Lower lobe of right lung (tissue), 2 donors: ENCODE data around the gene FRAT1. TPM values are rescaled to one million over a fixed set of nuclear protein-coding genes. Genes with fewer than 3 reads are reported as not detected.

Experiments used
- ATAC-seq, 2 donors: fragments of 200-7000 bp; cut with Tn5 transposase; one replicate each; pipeline ENCODE4 v1.9.1; 2020 to 2022; ENCODE audit warnings: mild to moderate bottlenecking in 2 of 2, moderate library complexity in 2 of 2
- DNase-seq: peaks from one replicate; pipeline ENCODE4 v3.0.0-alpha.2; 2020
- H3K27ac ChIP-seq: fragments of 200-600 bp; one replicate; pipeline ENCODE4 v1.8.0; 2022
- H3K27me3 ChIP-seq: fragments of 200-600 bp; one replicate; pipeline ENCODE4 v1.8.0; 2022; ENCODE audit warnings: low read depth
- H3K36me3 ChIP-seq: fragments of 200-600 bp; one replicate; pipeline ENCODE4 v1.8.0; 2022; ENCODE audit warnings: mild to moderate bottlenecking
- H3K4me1 ChIP-seq: fragments of 200-600 bp; one replicate; pipeline ENCODE4 v1.8.0; 2022
- H3K4me3 ChIP-seq: fragments of 200-600 bp; one replicate; pipeline ENCODE4 v1.8.0; 2022; ENCODE audit warnings: mild to moderate bottlenecking
- H3K9me3 ChIP-seq: fragments of 200-600 bp; one replicate; pipeline ENCODE4 v1.8.0; 2022
- intact Hi-C: fragments of 100-400 bp; cut with DNase I; formaldehyde crosslinking; loops from one replicate; pipeline ENCODE4 v1.11.0; 2022
- total RNA-seq: library from RNA; stranded (reverse); fragmentation: NEBNext Ultra II Directional; extraction: Animal tissue kit (Norgen Biotek cat#: 25700); gene quantifications from one replicate; pipeline ENCODE4 v1.2.1, GENCODE V29; 2021
- TF ChIP-seq, protein P1 (sequence below): fragments of 200-600 bp; IDR thresholded peaks from one replicate; pipeline ENCODE4 v1.8.0; 2022; ENCODE audit warnings: antibody characterized with exemption, mild to moderate bottlenecking
- donor health status: DM: no; HTN: yes; CAD: no; lungs with severe emphysema.

Gene FRAT1
- total RNA-seq, 1 donor from 2014 or later, result 15.1 TPM

DNA sequence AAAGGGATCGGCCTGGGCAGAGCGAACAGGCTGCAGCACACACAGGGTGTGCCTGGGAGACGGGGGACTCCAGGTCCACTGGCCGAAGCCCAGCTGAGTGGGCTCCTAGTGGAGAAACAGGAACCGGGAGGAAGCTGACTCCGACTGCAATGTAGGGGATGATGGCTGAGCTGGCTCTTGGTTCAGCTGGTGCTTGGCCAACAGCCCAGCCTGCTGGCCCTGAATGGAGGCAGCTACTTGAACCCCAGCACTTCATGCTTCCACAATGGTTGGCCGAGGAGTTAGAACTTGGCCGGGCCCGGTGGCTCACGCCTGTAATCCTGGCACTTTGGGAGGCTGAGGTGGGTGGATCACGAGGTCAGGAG, 42.4 kb downstream of the FRAT1 start:
- no peak overlapping the region for H3K27ac ChIP-seq
- H3K27me3 ChIP-seq, result no peaks in the 10 kb centered on the region
- no peak for ATAC-seq
- H3K4me3 ChIP-seq, result no peak overlapping the region
- H3K36me3 ChIP-seq, result peaks cover 58% of the 10 kb centered on the region
- TF ChIP-seq, protein P1, sequence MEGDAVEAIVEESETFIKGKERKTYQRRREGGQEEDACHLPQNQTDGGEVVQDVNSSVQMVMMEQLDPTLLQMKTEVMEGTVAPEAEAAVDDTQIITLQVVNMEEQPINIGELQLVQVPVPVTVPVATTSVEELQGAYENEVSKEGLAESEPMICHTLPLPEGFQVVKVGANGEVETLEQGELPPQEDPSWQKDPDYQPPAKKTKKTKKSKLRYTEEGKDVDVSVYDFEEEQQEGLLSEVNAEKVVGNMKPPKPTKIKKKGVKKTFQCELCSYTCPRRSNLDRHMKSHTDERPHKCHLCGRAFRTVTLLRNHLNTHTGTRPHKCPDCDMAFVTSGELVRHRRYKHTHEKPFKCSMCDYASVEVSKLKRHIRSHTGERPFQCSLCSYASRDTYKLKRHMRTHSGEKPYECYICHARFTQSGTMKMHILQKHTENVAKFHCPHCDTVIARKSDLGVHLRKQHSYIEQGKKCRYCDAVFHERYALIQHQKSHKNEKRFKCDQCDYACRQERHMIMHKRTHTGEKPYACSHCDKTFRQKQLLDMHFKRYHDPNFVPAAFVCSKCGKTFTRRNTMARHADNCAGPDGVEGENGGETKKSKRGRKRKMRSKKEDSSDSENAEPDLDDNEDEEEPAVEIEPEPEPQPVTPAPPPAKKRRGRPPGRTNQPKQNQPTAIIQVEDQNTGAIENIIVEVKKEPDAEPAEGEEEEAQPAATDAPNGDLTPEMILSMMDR, result no peak
- H3K9me3 ChIP-seq, result no peaks in the 10 kb centered on the region
- peaks cover 28% of the 10 kb centered on the region for H3K4me1 ChIP-seq
- no peak for DNase-seq
- intact Hi-C loops, result no loop called here

DNA sequence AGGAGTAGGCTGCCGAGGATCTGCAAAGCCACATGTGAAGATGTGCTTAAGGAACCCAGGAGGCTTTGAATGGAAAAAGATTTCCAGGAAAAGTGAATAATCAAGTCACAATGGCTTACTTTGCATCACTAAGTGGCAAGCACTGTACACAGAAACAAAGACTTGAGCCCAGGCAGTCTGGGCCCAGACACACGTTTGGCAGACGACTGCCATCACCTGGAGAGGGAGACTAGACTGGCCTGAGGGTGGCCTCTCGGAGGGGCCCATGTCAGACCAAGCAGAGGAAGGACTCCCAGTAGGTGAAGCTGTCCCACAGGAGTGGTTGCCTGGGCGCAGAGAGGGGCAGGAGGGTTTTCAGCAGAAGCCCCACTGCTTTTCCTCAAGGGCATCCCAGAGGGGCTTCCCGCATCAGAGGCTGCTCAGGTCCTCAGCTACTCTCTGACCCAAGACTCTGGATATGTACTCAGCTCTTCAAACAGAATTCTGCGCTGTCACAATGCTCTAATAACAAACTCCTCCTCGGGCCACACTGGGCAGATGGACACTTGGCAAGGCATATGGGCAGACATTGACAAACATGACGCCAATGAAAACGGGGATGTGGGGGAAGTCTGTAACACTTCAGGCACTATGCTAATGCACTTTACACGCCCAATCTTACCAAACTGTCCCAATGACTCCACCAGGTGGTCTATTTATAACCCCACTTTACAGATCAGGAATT, 43.4 kb downstream of the FRAT1 start:
- peaks cover 30% of the 10 kb centered on the region for H3K4me1 ChIP-seq

DNA sequence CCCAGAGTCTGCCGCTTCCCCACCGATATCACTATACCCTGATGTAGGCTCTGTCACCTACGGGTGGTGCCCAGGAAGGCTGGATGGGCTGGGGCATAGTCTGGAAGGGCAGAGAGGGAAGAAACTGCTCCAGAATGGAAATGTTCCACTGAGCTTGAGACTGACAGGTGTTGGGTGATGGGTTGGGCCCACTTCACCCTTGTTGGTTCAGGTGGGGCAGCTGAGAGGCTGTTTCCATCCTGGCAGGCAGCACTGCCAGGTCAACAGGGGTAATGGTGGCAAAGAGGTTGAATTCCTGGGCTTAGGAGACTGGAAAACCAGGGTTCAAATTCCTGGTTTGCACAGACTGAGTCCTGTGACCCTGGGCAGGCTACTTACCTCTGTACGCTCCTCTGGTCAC, 44.0 kb downstream of the FRAT1 start:
- intact Hi-C loops, result no loop called here
- peaks cover 30% of the 10 kb centered on the region for H3K4me1 ChIP-seq
- H3K9me3 ChIP-seq, result no peaks in the 10 kb centered on the region
- ATAC-seq (peak; percentile 49 to 56), DNase-seq (no peak)
- peak overlapping the region; percentile 6 for H3K27ac ChIP-seq
- H3K27me3 ChIP-seq, result no peaks in the 10 kb centered on the region
- H3K36me3 ChIP-seq, result peaks cover 62% of the 10 kb centered on the region
- TF ChIP-seq, protein P1, result no peak
- no peak overlapping the region for H3K4me3 ChIP-seq

More for the DNA sequence above, 43.4 kb downstream of the FRAT1 start:
- intact Hi-C loops, result no loop called here
- Histone ChIP-seq H3K4me3 (no peak overlapping the region), H3K9me3 (no peaks in the 10 kb centered on the region), H3K27me3 (no peaks in the 10 kb centered on the region), H3K36me3 (peaks cover 61% of the 10 kb centered on the region), H3K27ac (peak overlapping the region; percentile 6)
- DNase-seq, result no peak
- no peak for ATAC-seq
- TF ChIP-seq, protein P1, result no peak

DNA sequence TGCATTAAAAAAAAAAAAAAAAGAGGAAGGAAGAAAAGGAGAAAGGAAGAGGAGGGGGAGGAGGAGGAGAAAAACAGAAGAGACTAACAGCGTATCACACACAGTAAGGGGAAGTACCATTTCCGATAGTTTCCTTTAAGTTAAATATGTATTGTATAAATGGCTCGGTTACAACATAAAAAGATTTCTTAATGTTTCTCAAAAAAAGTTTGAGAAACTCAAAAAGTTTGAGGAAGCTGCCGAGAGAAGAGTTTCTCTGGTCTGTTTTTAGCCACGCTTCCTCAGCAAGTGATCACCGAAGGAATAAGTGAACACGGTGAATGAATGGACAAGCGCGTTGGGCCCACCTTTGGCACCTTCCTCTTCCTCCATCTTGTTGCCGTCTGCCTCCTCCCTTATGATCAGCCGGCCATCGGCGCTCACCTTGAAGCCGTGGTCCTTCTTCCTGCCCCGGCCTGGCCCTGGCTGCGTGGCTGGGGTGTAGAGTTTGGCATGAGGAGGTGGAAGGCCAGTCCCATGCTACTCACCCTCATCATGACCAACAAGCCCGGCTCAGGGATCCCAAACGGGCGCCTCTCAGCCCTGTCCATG, 46.8 kb downstream of the FRAT1 start:
- no peak overlapping the region for H3K4me3 ChIP-seq
- intact Hi-C loops, result no loop called here
- H3K4me1 ChIP-seq, result peaks cover 30% of the 10 kb centered on the region
- TF ChIP-seq, protein P1, result no peak
- ATAC-seq, result peak; percentile 48 to 70
- H3K27me3 ChIP-seq, result no peaks in the 10 kb centered on the region
- H3K36me3 ChIP-seq, result peaks cover 64% of the 10 kb centered on the region
- peak; percentile 60 for DNase-seq
- H3K27ac ChIP-seq, result peak overlapping the region; percentile 78
- no peaks in the 10 kb centered on the region for H3K9me3 ChIP-seq

DNA sequence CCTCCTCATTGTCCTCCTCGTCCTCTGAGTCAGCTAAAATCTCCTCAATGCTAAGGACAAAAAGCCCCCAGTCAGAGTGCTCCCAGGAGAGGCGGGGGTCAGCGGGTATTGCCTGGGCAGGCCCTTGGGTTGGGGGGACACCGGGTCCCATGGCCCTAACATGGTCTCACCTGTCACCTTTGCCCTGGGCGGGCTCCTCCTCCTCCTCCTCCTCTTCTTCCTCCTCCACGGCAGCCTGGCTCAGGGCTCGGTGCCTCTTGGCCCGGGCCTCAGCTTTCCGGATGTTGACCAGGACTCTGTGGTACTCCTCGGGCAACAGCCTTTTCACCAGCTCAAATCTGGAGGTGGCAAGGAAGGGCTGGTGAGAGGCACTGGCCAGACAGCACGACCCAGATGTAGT, 47.5 kb downstream of the FRAT1 start:
- Histone ChIP-seq H3K27me3 (no peaks in the 10 kb centered on the region), H3K27ac (peak overlapping the region; percentile 78), H3K36me3 (peaks cover 70% of the 10 kb centered on the region), H3K9me3 (no peaks in the 10 kb centered on the region), H3K4me1 (peaks cover 30% of the 10 kb centered on the region), H3K4me3 (no peak overlapping the region)
- DNase-seq (no peak), ATAC-seq (peak in 1 of 2 donors; percentile 4)
- TF ChIP-seq, protein P1, result no peak
- intact Hi-C loops, result no loop called here
